Left renal cortex interstitium (tissue), 4 donors: ENCODE measurements around the gene LRCH1. TPM values are rescaled to one million over a fixed set of nuclear protein-coding genes. Genes with fewer than 3 reads are reported as not detected.

Experiments used
- DNase-seq, 4 donors: peaks; one replicate each; pipeline ENCODE4 v3.0.0-alpha.2; 2013; ENCODE audit warnings: low read depth in 4 of 4, low spot score in 2 of 4, missing footprints in 1 of 4
- polyA plus RNA-seq, 4 donors: library from polyadenylated mRNA; unstranded; fragments of 120-200 nt; gene quantifications; one replicate each; pipeline ENCODE4 v1.2.1, GENCODE V29; 2013; ENCODE audit not compliant: insufficient read length in 4 of 4

The LRCH1 gene
- polyA plus RNA-seq, 4 donors = 29.8 to 35.1 (median 32.3) TPM

DNA sequence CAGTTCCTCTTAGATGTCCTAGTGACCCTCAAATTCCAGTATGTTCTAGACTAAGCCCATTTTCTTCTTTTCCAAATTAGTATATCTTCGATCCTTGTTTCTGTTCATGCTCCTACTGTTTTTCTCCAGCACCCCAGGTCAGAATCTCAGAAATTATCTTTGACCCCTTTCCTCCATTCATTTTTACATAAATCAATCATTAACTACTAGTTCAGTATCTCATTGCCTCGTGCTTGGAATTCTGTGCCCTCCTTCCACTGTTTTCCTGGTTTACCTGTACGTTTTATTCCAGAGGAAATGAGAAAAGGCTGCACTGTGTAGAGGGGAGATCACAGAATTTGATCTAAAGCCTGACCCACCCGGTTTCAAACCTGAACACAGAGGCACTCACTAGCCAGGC lies 107.9 kb downstream of the LRCH1 start:
- no peak for DNase-seq

DNA sequence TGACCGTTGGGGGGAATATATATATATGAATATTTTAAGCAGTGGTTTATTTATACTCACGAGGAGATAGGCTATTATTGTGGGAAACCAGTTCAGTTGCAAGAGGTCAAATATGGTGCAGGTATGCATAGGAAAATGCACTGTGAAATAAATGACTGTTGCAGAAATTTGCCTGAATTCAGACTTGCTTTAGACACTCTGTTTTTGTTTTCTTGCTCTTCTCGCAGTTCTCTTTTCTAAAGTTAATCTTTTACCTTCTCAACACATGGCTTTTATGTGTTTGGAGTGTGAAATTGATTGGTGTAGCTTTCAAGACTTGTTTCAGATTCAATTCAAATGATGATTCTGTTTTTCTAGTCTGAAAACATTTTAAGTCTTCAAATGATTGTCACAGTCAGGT lies 109.7 kb downstream of the LRCH1 start:
- DNase-seq = no peak

DNA sequence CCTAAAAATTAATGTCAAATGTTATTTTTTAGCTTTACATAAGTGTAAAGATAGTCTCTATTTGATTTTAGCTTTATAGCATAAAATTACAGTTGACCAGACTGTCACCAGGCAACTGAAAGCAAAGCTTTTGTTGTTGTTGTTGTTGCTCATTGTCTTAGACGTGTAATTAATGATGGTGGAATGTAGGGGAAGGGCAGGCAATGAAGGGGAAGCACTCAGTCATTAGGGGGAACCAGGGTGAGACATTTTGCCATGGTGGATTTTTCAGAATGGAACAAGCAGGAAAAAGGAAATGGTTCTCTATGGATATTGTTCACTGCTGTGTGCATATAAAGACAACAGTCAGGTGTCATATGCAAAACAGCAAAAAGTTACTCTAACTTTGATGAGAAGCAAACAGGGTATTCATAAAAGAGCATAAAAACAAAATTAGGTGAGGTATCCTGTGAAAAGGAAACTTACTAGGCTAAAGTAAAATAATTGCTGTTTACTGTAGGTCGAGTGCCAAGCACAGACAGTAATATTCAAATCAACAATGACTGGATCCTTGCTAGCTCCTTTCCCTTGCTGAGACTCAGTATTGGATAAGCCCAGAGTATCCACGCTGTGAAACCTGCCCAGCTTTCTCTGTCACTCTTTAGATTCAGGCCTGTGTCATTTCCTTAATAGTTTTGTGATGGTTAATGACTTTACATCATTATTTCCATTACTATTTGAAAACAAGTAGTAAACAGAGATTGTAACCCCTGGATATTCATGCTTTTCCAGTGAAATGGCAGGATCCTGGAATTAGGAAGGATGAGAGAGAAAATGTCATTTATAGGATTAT lies 110.5 kb downstream of the LRCH1 start:
- no peak for DNase-seq

DNA sequence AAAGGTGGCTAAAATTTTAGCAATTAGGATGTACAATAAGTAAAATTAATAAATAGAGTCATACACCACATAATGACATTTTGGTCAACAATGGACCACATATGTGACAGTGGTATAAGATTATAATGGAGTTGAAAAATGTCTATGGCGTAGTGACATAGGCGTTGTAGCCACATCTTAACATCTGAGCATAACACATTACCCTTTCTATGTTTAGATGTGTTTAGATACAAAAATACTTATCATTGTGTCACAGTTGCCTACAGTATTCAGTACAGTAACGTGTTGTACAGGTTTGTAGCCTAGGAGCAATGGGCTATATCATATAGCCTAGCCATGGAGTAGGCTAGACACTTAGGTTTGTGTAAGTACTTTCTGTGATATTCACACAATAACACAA lies 111.2 kb downstream of the LRCH1 start:
- DNase-seq = no peak

DNA sequence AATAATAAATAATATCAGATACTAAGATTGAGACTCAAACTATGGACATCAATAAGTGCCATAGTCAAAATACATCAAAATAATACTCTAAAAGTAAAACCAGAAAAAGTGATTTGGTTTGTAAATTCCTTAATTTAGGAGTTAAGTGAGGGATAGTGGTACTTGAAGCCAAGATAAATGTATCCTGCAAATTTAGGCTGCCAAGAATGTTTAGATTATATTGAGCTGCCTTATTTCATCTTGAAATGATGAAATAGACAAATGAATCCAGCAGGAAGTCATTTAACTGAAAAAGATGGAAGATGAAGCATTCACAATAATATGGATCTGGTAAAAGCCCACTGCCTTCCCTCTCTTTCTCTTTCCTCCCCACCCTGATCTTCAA lies 112.3 kb downstream of the LRCH1 start:
- no peak for DNase-seq

DNA sequence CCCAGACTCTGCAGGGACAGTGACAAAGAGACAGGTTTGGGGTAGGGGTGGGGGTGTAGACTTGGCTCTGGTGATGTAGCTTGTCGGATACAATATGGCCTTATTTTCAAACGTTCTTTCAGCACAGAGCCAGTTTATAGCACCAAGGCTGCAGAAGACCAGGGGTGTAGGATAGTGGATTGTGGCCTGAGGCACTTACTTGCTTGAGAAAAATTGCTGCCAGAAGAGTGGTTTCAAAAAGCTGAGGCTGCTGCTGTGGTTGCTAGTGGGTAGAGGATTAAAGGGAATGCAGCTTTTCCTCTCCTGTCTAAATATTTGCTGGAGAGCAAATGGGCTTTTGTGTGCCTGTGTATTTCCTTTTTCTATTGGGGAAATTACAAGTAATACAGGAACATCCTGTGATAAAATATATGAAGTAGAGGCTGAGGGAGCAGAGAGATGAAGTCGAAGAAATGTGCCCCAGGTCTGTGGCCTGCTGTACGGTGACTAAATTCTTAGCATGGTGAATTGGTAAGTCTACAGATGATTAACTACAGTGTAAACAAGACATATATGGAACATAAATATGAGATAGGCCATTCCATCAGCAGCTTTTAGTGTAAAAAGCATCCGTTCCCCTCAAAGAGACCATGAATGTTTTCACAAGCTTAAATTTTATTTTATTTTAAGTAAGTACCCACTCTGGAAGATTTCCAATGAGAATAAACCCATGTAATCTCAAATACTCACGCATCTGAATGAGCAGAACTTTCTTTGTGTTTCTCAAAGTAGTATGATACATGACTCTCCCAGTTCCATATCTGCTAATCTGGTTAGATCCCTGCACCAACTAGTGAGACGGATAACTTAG lies 112.9 kb downstream of the LRCH1 start:
- no peak for DNase-seq

DNA sequence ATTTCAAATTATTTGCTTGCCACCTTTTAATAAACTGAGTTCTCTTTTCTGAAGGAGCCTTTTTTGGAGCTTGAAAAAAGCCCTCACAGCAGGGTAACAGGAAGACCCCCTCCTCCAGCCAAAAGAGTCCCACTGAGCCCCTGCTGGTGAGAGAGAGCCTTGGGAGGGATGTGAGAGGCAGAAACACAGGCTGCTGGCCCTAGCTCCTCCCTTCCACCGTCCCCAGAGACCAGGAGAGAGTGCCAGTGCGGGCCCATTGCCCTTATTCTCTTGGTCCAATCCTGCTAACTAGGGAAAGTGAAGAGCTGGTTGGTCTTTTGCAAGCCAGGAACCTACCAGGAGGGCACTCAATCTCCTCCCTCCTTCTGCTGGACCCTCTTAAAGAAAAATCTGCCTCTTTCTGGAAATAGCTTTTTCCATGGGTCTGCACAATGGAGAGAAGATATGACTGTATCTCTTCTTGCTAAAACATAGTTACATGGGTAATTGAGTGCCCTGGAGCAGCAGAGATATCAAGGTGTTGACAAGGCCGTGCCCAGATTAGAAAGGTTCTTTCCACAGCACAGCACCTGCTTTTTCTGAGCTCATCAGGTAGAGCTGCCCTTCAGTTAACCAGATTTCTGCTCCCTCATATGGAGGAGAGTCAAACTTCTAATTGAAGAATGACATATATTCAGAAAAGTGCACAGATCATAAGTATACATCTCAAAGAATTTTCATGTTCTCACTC lies 113.9 kb downstream of the LRCH1 start:
- DNase-seq = no peak

DNA sequence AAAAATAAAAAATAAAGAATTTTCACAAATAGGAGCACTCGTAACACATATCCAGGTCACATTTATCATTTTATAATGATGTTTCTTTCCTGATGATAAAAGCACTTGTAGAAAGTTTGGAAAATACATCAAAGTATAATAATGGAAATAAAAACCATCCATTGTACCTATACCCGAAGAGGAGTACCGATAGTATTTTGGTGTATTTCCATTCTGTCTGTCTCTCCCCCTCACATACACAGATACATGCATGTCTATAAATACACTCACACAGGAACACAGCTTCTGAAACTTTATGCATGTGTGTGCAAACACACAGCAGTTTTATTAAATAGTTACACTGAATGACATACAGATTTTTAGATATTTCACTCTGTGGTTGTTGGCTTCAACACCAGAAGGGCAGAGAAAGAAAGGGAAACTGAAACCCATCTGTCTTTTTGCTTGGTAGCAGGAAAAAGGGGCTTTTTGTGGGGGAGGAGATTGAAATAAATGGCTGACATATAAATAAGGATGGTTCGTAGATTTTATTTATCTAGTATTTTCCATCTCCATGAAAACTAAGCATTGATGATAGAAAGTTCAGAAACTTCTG lies 114.8 kb downstream of the LRCH1 start:
- no peak for DNase-seq

DNA sequence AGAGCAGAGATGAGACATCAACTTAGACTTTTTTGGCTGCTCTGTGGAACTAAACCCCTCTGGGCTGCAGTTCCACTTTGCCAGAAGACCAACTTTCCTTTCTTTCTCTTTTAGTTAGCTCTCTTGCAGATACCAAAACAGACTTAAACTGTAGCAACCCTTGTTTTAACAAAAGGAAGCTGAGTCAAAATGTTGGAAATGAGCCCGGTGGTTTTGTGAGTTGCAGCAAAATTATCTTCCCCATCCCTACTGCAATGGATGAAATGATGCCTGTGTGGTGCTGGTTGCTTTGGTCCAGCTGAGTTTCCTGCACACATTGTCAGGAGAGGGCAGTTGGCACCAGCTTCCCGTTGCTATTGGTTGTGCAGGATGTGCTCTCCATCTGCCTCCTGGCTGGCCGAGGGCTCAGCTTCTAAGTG lies 115.3 kb downstream of the LRCH1 start:
- no peak for DNase-seq

DNA sequence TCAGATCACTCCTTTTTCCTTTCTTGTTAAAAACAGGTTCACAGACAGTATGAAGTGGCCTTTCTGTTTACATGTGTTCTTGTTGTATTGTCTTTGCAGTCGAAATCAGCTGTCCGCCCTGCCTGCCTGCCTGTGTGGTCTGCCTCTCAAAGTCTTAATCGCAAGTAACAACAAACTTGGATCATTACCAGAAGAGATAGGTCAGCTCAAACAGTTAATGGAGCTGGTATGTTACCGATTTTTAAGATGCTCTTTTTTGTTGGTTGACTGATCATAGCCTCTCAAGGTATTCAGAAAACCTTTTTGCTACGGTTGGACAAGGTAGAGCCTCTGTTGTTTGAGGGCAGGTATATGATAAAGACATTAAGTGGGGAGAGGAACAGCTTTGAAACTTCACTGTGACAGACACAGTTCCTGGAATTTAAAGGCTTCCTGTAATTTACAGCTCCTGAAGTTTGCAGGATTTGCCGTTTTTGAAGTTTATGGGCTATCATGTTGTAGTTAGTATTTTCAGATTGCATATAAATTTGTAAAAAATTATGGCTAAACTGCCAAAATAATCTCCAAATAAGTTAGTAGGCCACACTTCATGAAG lies 116.1 kb downstream of the LRCH1 start:
- no peak for DNase-seq

DNA sequence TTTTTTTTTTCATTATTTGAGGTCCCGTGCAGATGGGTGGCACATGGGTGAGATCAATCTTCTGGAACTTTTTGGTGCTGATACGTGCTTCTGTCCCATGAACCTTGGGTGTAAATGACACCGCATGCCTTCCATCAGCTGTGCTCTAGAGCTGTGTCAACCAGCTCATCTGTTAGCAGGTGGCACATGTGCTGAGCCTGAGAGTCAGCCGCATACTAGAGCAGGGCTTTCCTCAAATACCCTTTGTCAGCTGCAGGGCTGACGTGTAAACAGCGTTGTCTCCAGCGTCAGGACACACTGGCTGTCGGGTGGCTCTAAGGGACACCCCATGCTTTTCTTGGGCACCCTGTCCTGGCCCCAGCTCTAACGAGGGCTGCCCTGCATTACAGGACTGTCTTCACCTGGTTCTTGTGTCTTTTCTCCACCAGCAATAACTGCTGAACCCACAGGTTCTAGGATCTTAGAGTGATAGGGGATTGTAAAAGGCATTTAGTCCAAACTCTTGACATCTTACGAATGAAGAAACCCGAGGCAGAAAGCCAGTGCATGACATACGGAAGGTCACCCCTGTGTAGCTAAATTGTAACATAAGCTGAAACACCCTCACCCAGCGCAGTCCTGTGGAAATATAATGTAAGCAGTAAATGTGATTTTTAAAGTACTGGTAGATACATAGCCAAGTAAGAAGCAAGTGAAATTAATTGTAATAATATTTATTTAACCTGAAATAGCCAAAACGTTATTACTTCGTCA lies 119.5 kb downstream of the LRCH1 start:
- DNase-seq = no peak

DNA sequence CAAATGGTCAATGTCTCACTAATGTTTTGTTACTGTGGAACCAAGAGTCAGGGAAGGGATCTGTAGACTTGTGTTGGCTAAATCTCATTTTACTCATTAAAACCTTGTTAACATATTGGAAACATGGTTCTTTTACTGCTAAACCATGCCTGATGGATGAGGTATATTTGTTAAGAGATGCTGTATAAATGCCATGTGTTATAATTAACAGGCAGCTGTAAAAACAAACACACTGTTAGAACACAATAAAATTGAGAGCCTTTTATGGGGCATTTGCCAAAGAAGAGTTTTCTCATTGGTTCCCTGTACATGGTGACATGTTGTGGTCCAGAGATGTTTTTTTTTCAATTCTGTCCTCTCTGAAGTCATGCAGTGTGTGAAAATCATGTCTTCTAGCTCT lies 122.0 kb downstream of the LRCH1 start:
- no peak for DNase-seq

DNA sequence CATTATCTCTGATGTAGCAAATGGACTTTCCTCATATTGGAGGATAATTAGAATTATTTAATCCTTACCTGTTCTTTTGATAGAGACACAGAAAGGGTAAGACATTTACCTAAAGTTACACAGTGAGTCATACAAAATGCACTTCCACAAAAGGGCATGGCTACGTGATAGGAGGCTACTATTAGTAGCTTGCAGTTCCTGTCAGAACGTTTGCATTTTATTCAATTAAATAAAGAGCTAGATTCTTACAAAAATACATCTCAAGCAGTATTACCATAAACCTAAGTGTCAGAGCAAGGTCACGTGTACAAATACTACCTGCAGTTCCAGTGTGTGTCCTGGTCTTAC lies 123.4 kb downstream of the LRCH1 start:
- no peak for DNase-seq

DNA sequence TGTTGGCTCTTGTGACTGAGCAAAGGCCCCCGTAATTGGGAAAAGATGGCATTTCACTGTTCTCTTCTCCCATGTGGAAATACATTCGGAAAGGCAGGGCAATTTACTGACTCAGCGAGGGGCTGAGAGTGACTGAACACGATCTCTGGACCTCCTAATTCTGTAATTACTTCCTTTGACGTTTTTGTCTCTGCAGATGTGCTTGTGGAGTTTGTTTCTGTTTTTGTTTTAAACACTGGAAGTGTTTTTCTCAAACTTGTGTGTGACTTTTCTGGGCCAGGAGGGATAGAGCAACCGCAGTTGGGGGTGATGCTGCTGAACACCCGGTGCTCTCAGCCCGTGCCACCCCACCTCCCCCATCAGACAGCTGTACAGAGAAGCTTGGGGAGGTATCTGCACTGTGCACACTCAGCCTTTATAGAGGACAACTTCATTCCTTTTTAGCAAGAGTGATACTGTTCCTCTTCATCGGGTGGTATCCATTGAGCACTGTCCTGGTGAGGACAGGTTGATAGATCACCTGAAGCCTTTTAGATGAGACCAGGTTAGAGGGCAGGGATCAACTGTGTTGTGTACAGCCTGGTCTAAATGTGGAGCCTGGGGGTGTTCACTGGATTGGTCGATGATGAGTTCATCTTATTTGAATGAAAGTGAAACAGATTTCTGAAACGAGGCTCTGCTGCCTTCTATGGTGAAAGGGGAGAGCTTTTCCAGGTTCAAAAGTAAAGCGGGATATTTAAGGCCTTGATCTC lies 126.6 kb downstream of the LRCH1 start:
- DNase-seq = no peak

DNA sequence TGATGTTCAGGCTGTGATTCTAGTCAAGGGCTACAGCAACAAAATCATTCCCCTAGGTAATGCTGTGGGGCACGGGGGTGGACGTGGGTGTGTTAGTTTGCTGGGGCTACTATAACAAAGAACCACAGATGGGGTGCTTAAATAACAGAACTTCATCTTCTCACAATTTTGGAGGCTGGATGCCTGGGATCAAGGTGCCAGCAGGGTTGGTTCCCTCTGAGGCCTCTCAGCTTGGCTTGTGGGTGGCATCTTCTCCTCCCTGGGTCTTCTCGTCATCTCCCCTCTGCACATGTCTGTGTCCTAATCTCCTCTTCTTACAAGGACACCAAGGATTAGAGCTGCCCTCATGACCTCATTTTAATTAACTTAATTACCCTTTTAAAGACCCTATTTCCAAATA lies 129.0 kb downstream of the LRCH1 start:
- no peak for DNase-seq

DNA sequence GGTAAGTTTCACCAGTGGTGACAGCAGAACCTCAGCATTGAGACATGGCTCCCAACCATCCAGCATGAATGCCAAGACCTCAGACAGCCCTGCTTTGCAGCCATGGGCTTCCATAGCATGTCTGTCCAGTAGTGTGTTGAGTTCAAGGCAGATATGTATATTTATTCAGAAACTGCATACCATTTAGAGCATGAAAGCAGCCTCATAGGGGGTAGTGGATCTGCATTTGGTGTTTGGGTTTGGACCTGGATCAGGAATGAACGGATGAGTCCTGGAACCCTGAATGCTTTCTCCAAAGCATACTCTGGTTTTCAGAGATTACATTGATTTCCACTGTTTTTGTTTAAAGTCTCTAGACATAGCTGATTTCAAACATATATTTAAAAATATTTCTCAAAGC lies 129.7 kb downstream of the LRCH1 start:
- no peak for DNase-seq

DNA sequence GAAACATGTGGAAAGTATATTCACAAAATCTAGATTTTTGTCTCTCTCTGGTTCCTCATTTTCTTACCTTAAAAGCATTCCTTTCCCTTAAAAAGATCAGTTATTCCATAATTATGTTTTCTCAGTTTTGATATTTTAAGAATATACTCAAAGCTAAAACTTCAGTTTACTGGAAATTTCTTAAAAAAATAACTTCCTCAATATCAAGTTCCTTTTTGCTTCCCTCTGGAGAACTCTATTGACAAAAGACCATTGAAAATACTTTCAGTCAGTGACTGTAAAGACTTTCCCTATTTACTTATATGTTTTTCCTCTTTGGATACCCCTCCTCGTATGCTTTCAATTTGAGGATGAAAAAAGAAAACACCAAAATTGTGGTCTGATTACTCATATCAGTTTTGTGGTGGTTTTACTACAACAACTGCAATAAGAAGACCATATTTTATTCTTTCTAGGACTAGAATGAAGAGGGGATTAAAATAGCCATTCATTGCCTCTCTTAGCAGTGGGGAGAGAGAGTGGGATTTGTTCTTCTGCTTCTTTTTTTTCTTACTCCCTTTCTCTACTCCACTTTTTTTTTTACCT lies 130.8 kb downstream of the LRCH1 start:
- DNase-seq = no peak

DNA sequence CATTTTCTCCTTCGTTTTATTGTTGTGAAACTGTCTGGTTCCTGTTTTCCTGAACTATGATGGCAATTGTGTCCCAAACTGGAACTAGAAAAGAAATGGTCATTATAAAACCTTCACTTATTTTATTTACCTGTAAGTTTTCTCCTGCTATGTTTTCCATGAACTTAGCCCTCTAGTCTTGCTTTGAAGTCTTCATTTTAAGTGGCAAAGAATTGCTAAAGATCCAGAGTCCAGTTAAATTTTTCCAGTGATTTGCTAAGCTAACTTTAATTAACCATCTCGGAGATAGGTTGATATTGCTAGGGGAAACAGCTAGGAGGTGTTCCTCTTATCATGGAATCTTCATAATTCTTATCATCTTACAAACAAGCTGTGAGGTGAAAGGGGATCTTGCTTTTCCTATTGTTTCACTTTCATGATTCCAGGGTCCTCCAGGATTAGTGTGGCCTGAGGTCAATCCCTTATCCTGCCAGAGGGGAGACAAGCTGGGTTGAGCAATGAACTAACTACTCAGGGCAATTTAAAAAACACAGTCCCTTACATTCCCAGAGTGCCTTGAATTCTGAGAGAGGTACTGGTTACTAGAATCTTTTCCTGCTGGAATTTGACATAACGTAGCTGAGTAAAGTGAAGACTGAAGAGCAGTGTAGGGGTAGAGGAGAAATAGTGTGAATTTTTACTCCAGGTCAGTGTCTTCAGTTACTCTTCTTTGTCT lies 131.5 kb downstream of the LRCH1 start:
- no peak for DNase-seq
